WI38 (cell line): ENCODE data around the gene SRSF9.
A peak's percentile ranks its signal among the peaks of the same experiment; 100 is the strongest.
"Not testable (repeated sequence)": the region's sequence is repeated elsewhere in the genome, so short reads cannot be mapped to it uniquely, and the experiment has no call there.

Experiments used
- H3K4me3 ChIP-seq: 2 replicates; pipeline ENCODE4 v1.5.1; 2011; ENCODE audit warnings: low read depth, mild to moderate bottlenecking, control low read depth, low read length
- TF ChIP-seq, protein P1 (sequence below): IDR thresholded peaks from 2 replicates; pipeline ENCODE4 v1.5.1; 2012; ENCODE audit warnings: low read depth, mild to moderate bottlenecking, control low read depth, low read length

SRSF9 gene, protein sequence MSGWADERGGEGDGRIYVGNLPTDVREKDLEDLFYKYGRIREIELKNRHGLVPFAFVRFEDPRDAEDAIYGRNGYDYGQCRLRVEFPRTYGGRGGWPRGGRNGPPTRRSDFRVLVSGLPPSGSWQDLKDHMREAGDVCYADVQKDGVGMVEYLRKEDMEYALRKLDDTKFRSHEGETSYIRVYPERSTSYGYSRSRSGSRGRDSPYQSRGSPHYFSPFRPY

DNA sequence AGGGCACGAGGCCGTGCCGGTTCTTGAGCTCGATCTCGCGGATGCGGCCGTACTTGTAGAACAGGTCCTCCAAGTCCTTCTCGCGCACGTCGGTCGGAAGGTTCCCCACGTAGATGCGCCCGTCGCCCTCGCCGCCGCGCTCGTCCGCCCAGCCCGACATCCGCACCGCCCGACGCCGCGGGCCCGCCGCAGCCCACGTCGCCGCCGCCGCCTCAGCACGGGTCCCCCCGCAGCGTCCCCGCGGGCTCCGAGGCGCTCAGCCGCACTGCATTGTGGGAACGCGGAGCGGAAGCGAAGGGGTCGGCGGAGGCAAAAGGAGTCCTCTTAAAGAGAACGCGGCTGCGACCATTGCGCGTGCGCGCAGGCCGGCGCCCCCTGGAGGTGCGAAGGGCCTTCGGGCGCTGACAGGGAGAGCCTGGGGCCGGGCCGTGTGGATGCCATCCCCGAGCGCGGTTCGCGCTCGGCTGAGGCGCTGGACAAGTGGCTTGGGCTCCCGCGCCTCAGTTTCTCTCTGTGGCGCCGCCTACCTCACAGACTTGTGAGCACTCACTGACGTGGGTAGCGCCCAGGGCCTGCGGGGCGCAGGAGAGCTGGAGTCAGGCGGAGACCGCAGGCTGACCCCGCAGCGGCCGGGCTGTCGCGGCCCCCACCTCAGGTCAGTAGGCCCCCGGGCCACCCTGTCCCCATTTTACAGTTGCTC lies at the start of gene SRSF9:
SRSF9 (minus strand) TSS at position 299 of the 700 bp plus-strand sequence; CDS start at position 160, 139 bp downstream.
- H3K4me3 ChIP-seq, result peak within 1 kb of the TSS; percentile 60
- TF ChIP-seq, protein P1, sequence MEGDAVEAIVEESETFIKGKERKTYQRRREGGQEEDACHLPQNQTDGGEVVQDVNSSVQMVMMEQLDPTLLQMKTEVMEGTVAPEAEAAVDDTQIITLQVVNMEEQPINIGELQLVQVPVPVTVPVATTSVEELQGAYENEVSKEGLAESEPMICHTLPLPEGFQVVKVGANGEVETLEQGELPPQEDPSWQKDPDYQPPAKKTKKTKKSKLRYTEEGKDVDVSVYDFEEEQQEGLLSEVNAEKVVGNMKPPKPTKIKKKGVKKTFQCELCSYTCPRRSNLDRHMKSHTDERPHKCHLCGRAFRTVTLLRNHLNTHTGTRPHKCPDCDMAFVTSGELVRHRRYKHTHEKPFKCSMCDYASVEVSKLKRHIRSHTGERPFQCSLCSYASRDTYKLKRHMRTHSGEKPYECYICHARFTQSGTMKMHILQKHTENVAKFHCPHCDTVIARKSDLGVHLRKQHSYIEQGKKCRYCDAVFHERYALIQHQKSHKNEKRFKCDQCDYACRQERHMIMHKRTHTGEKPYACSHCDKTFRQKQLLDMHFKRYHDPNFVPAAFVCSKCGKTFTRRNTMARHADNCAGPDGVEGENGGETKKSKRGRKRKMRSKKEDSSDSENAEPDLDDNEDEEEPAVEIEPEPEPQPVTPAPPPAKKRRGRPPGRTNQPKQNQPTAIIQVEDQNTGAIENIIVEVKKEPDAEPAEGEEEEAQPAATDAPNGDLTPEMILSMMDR, result peak; percentile 92

DNA sequence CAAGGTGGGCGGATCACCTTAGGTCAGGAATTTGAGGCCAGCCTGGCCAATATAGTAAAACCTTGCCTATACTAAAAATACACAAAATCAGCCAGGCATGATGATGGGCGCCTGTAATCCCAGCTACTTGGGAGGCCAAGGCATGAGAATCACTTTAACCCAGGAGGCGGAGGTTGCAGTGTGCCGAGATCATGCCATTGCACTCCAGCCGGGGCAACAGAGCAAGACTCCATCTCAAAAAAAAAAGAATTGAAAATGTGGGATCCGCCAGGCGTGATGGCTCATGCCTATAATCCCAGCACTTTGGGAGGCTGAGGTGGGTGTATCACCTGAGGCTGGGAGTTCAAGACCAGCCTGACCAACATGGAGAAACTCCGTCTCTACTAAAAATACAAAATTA lies 49.8 kb upstream of the SRSF9 start:
- not testable (repeated sequence) for H3K4me3 ChIP-seq

DNA sequence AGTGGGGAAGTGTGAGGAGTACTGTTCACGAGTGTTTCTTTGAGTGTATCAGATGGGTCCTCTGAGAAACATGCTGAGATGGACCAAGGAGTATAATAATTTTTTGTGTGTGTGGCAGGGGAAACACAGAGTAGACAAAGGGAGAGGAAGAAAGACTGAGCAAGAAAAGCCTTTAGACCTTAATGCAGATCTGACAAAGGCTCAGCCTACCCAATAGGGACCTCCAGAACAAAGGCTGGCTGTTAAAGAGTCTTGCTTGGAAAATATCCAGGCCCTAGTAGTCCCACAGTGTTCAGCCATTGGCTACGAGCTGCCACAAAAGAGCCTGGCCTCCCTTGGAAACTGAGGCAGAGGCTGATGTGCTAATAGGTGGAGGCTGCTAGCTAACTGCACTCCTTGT lies 45.9 kb upstream of the SRSF9 start:
- no peak overlapping the region for H3K4me3 ChIP-seq
- TF ChIP-seq, protein P1, result no peak

DNA sequence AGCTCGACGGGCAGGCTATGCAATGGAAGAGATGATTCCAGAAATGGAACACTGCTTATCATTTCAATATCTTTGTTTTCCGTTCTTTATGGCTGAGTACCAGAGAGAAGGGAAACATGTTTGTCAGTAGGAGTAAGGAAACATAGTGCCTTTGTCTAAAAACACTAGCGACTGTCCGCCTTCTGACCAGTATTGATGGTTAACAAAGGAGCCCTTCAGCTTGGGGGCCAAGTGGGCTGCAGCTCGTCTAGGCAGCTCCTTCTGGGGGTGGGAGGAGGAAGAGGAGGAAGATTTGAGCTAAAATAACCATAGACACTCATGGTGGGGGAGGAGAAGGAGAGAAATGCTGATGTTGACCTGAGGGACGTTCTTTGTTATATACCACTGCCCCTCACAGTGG lies 44.5 kb upstream of the SRSF9 start:
- H3K4me3 ChIP-seq, result no peak overlapping the region
- TF ChIP-seq, protein P1, result no peak

DNA sequence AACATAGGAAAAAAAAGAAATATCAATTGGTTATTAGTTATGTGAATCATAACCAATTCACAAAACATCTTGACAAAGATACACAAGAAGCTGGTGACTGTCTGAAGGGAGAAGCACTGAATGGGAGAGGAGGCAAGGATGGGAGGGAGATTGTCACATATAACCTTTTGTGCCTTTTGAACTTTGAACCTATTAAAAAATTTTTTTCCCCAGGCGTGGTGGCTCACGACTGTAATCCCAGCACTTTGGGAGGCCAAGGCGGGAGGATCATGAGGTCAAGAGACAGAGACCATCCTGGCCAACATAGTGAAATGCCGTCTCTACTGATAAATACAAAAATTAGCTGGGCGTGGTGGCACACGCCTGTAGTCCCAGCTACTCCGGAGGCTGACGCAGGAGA lies 39.0 kb upstream of the SRSF9 start:
- H3K4me3 ChIP-seq, result no peak overlapping the region
- TF ChIP-seq, protein P1, result no peak

DNA sequence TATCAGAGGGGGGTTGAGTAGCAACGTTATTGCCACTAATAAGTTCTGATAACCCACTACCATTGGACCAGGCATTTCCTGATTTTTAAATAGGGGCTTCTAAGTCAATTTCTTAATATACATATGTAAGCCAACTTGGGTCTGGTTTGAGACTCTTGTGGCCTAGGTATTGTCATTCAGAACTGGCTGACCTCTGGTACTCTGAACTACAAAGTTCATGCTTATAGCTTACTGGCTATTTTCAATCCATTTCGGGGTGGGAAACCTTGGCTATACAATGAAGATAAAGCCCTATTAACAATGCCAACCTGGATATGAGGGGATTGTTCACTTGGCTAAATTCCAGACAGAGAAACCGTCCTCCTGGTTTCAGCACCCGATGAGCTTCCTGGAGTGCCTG lies 35.0 kb upstream of the SRSF9 start:
- TF ChIP-seq, protein P1, result no peak
- H3K4me3 ChIP-seq, result no peak overlapping the region

DNA sequence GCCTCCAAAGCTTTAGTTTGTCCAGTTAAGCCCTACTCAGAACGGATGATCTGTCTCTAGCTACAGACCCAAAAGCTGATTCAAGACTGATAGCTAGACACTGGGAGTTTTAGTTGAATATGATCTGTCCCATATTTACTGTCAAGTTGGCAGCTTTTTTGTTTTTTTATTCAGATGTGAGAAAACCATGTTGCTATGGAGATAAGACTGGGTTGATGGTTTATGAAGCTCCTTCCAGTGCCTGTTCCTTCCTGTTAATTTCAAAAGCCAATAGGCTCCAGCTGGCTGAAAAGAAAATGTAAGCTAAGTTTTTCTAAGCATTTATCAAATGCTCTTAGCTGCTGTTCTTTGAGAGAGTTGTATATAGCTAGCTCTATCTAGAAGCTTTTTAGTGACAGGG lies 31.0 kb upstream of the SRSF9 start:
- TF ChIP-seq, protein P1, result no peak

More for the DNA sequence above, 31.0 kb upstream of the SRSF9 start:
- H3K4me3 ChIP-seq, result no peak overlapping the region
